Ishikawa (cell line): ENCODE data around the gene ZNF397.

Source experiments
- CEBPB ChIP-seq: IDR thresholded peaks from 2 replicates; pipeline ENCODE4 v1.6.1; 2012
- CREB1 ChIP-seq: IDR thresholded peaks from 2 replicates; pipeline ENCODE4 v1.6.1; 2012; ENCODE audit warnings: low read depth
- EGR1 ChIP-seq: IDR thresholded peaks from 2 replicates; pipeline ENCODE4 v1.6.1; 2012
- EP300 ChIP-seq: IDR thresholded peaks from 2 replicates; pipeline ENCODE4 v1.6.1; 2012; ENCODE audit warnings: borderline replicate concordance
- FOXM1 ChIP-seq: IDR thresholded peaks from 2 replicates; pipeline ENCODE4 v1.6.1; 2012; ENCODE audit warnings: low read depth, borderline replicate concordance
- NFIC ChIP-seq: IDR thresholded peaks from 2 replicates; pipeline ENCODE4 v1.6.1; 2012
- RAD21 ChIP-seq: IDR thresholded peaks from 2 replicates; pipeline ENCODE4 v1.6.1; 2012; ENCODE audit warnings: low read depth
- TAF1 ChIP-seq: IDR thresholded peaks from 2 replicates; pipeline ENCODE4 v1.6.1; 2012; ENCODE audit warnings: low read depth, mild to moderate bottlenecking
- TCF12 ChIP-seq: IDR thresholded peaks from 2 replicates; pipeline ENCODE4 v1.6.1; 2012; ENCODE audit warnings: low read depth
- TEAD4 ChIP-seq: IDR thresholded peaks from 2 replicates; pipeline ENCODE4 v1.6.1; 2012
- YY1 ChIP-seq: IDR thresholded peaks from 2 replicates; pipeline ENCODE4 v1.6.1; 2012; ENCODE audit warnings: low read depth
- ZBTB7A ChIP-seq: IDR thresholded peaks from 2 replicates; pipeline ENCODE4 v1.6.1; 2012; ENCODE audit warnings: low read depth
- TF ChIP-seq, protein P1 (sequence below): IDR thresholded peaks from 2 replicates; pipeline ENCODE4 v1.6.1; 2012
- TF ChIP-seq, protein P2 (sequence below): IDR thresholded peaks from 2 replicates; pipeline ENCODE4 v1.6.1; 2012; ENCODE audit warnings: low read depth, mild to moderate bottlenecking
- TF ChIP-seq, protein P3 (sequence below): IDR thresholded peaks from 2 replicates; pipeline ENCODE4 v1.6.1; 2012

The ZNF397 gene

DNA sequence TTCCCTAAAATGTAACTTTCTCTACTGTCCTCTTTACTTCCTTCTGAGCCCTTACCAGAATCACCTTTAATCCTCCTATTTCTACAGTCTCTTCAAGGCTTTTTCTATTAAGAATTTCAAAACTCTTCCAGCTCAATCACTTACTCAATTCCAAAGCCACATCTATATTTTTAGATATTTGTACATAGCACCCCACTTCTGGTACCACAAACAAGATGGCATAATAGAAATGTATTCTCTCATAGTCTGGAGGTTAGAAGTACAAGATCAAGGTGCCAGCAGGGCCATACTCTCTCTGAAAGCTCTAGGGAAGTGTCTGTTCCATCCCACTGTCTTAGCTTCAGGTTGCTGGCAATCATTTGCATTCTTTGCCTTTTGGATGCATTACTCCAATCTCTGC is 38.1 kb downstream of the ZNF397 start:
- TF ChIP-seq, protein P1, sequence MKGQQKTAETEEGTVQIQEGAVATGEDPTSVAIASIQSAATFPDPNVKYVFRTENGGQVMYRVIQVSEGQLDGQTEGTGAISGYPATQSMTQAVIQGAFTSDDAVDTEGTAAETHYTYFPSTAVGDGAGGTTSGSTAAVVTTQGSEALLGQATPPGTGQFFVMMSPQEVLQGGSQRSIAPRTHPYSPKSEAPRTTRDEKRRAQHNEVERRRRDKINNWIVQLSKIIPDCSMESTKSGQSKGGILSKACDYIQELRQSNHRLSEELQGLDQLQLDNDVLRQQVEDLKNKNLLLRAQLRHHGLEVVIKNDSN, result no peak
- TF ChIP-seq TCF12 (no peak), ZBTB7A (no peak), YY1 (no peak), EP300 (no peak), FOXM1 (no peak), NFIC (no peak), TEAD4 (no peak), RAD21 (no peak), CREB1 (no peak)

DNA sequence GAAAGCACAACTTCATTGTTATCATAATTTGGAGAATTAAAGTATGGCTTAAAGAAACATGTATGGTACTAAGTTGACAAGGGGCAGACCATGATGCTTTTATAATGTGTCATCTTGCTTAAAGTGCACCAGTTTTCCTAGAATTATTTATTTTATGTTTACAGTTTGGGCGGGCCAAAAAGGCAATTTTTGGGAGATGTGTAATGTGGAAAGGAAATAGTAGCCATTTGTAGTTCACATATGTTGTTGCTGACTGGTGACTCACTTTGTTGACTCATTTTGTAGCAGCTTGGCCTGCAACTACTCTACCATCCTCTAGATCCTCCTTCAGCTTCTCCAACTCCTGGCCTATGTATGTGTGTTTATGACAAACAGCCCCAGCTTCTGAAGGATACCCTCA is 41.5 kb downstream of the ZNF397 start:
- TF ChIP-seq EP300 (no peak), FOXM1 (no peak), YY1 (no peak), RAD21 (no peak), TEAD4 (no peak), CEBPB (no peak), TCF12 (no peak), EGR1 (no peak), CREB1 (no peak), NFIC (no peak)
- TF ChIP-seq, protein P2, sequence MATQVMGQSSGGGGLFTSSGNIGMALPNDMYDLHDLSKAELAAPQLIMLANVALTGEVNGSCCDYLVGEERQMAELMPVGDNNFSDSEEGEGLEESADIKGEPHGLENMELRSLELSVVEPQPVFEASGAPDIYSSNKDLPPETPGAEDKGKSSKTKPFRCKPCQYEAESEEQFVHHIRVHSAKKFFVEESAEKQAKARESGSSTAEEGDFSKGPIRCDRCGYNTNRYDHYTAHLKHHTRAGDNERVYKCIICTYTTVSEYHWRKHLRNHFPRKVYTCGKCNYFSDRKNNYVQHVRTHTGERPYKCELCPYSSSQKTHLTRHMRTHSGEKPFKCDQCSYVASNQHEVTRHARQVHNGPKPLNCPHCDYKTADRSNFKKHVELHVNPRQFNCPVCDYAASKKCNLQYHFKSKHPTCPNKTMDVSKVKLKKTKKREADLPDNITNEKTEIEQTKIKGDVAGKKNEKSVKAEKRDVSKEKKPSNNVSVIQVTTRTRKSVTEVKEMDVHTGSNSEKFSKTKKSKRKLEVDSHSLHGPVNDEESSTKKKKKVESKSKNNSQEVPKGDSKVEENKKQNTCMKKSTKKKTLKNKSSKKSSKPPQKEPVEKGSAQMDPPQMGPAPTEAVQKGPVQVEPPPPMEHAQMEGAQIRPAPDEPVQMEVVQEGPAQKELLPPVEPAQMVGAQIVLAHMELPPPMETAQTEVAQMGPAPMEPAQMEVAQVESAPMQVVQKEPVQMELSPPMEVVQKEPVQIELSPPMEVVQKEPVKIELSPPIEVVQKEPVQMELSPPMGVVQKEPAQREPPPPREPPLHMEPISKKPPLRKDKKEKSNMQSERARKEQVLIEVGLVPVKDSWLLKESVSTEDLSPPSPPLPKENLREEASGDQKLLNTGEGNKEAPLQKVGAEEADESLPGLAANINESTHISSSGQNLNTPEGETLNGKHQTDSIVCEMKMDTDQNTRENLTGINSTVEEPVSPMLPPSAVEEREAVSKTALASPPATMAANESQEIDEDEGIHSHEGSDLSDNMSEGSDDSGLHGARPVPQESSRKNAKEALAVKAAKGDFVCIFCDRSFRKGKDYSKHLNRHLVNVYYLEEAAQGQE, result no peak
- TF ChIP-seq, protein P1, result no peak

DNA sequence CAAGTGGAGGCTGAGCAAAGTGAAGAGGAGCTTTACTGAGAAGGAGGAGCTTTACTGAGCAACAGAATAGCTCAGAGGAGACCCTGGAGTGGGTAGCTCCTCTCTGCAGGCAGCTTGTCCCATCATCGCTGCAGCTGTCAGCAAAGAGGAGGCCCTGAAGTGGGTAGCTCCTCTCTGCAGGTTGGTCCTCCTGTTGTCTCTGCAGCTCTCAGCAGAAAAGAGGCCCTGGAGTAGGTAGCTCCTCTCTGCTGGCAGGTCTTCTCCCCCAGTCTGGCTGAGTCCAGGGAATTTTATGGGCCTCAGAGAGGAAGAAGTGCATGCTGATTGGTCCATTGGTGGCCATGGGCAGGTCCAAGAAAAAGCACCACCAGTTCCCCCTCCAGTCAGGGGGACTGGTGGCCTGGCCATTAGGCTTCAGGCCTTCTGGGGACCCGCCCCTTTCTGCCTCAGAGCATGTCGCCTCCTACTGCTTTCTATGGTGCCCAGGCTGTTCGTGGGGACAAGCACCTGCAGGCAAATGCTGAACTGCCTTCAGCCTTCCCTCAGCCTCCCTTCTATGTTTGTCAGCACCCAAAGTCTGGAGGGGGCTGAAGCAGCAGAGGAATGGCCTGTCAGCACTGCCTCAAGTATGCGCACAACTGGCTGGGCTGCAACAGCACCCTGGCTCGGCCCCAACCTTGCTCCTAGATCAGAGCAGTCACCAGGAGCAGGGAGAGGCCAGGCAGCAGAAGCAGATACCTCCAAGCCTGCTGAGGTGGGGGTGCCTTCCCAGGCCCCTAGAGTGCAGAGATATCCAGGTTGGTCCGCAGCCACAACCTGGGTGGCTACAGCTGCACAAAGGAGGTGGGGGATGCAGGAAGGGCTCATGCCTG is 43.3 kb downstream of the ZNF397 start:
- TF ChIP-seq YY1 (no peak), CEBPB (no peak), NFIC (no peak), EP300 (no peak), TAF1 (no peak), TEAD4 (no peak), FOXM1 (no peak), EGR1 (no peak), RAD21 (no peak), CREB1 (no peak), TCF12 (no peak), ZBTB7A (no peak)
- TF ChIP-seq, protein P1, result no peak
- TF ChIP-seq, protein P2, result no peak
- TF ChIP-seq, protein P3, sequence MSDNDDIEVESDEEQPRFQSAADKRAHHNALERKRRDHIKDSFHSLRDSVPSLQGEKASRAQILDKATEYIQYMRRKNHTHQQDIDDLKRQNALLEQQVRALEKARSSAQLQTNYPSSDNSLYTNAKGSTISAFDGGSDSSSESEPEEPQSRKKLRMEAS, result no peak

DNA sequence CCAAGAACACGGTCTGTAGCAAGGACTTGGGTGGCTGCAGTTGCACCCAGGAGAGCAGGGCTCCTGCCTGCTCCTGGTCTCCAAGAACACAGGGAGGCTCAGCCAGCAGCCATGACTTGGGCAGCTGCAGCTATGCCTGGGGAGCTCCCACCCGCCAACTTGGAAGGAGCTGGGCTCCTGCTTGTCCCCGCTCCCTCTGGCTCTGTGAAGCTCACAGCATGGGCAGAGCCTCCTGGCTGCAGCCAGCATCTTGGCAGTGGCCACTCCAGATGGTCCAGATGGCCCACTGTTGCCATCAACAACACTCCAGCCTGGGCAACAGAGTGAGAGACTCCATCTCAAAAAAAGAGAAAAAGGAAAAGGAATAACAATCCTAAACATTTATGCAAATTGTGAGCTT is 44.0 kb downstream of the ZNF397 start:
- TF ChIP-seq ZBTB7A (no peak), EP300 (no peak), EGR1 (no peak), RAD21 (no peak), YY1 (no peak), CEBPB (no peak), CREB1 (no peak), TCF12 (no peak), NFIC (no peak), FOXM1 (no peak), TEAD4 (no peak)
- TF ChIP-seq, protein P3, result no peak
- TF ChIP-seq, protein P2, result no peak
